ENCODE measurements around the gene IL1F10.

IL1F10 gene, protein sequence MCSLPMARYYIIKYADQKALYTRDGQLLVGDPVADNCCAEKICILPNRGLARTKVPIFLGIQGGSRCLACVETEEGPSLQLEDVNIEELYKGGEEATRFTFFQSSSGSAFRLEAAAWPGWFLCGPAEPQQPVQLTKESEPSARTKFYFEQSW

DNA sequence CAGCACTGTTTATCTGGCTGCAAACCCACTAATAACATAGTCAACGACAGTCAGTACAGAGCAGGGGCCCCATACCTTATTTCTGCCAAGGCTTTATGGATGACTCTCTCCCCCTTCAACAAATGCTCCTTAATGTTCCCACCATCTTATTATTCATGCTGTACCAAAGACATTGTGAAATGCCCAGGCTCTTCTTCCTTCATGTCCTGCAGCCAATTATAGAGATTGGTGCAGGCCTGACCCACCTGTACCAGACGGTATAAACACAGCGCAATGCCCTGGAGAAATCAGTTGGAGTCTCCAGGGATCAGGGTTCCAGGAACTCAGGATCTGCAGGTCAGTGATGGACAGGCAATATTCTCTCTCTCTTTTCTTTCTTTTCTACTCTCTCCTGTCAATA, at the start of gene IL1F10:
Gene IL1F10, plus strand, starts transcription at position 290 of the 400 bp plus-strand sequence. CDS start 4,769 bp downstream, outside the sequence.
- DNase-seq (ENCODE audit: low read depth in 2 of 2): no peak

DNA sequence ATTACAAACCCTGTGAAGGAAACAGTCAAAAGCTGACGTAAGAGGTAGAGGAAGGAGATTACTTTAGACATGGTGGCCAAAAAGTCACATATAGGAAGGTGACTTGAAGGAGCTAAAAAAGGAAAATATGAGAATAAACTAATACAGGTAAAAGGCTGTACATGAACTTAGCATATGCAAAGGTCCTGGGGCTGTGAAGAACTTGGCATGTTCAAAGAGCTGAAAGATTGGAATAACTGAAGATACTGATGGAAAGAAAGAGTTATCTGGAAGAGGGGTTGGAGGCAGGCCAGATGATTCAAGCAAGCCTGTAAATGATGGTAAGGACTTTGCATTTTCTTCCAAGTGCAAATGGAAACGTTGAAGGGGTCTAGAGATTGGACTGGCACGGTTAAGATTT, 49.3 kb upstream of the IL1F10 start:
- no peak for DNase-seq (ENCODE audit: low read depth in 2 of 2)

DNA sequence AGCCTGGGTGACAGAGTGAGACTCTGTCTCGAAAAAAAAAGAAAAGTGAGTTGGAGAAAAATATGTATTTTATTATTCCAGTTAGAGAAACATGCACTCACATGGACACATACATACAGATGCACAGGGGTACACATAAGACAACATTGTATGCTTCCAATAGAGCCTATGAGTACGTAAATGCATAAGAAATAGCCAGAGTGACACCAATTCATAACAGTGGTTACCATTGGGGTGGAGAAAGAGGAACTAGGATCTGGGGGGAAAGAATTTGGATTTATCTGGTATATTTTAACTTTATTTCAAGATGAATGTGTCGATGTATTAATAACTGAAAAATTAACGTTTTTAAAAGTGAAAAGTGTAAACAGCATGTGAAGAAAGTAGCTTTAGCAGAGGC, 46.5 kb upstream of the IL1F10 start:
- DNase-seq (ENCODE audit: low read depth in 2 of 2): no peak

DNA sequence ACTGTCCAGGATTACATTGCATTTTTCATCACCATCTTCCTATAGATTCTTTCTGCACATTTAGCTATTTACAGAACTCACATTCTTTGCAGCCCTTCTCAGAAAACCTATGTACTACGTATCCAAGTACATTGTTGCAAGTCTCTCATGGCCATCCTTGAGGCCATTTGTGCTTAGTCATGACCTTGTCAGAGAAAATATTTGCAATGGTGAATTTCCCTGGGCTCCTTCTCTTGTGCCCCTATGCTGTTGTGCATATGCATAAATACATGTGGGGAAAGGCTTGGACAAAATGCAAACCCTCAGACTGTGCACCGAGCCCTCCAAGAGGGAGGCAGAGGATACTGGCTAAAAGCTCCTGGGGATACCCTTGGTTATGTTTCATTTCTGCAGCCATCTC, 43.0 kb upstream of the IL1F10 start:
- DNase-seq (ENCODE audit: low read depth in 2 of 2): no peak

DNA sequence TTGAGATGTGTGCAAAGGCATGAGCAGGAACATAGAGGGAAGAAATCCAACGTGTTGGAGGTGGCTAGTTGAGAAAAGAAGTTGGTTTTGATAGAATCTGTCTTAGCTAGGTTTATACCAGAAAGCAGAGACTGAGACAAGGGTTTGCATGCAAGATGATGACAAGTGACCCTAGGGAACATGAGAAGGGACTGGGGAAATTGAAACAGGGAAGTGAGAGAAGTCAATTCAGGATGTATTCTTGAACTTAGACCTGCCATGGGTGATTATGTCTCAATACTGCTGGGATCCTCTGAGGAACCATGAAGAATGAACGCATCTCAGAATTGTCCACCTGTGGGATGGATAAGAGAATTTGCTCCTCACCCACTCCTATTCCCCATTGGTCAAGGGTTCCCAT, 42.0 kb upstream of the IL1F10 start:
- no peak for DNase-seq (ENCODE audit: low read depth in 2 of 2)

DNA sequence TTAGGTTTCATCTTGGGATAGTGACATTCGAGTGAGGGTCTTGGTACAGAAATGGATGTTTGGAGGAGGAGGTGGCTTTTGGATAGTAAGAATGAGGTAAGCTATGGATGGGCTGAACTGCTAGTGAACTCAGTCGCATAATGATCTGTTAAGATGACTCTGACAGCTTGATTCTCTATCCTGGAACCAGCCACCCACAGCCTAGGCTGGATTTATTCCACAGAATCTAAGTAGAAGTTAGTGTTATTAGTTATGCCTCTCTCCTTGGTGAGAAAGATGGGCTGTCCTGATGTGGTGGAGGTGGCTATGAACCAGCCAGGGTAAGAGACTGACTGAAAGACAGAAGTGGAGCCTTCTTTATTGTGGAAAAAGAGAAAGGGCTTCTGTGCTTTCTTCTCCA, 40.1 kb upstream of the IL1F10 start:
- DNase-seq (ENCODE audit: low read depth in 2 of 2): no peak

DNA sequence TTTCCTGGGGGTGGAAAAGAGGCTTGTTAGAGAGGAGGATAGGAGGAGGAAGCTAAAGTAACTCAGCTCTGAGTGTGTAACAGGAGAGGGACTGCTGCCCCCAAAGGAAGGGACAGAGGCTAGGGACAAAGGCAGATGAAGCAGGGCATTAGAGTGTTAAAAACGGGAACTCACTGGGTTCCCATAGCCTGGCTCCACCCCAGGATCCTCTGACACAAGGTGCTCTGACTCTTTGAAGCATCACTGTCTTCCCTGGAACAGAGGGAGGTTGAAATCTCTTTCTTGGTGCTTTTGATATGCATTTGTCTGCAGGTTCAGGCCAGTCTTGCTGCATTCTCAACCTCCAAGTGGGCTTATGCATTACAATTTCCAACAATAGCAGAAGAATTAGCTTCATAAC, 39.7 kb upstream of the IL1F10 start:
- no peak for DNase-seq (ENCODE audit: low read depth in 2 of 2)

DNA sequence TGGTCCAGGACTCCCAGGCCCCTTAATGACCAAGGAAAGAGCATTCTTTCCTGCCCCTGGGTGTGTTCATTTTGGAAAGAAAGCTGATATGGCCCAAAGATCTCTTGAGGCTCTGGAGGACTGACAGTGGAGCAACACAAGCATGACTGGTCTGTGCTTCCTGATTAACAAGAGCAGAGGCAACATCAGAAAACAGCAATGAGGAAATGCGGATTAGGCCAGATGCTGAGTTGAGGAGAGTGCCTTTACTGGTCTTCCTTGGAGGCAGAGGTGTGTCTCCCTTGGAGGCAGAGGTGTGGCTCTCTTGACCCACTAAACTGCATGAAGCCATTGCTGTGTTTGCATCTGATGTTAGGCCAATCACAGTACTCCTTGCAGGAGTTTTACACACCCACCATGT, 35.0 kb upstream of the IL1F10 start:
- DNase-seq (ENCODE audit: low read depth in 2 of 2): no peak

DNA sequence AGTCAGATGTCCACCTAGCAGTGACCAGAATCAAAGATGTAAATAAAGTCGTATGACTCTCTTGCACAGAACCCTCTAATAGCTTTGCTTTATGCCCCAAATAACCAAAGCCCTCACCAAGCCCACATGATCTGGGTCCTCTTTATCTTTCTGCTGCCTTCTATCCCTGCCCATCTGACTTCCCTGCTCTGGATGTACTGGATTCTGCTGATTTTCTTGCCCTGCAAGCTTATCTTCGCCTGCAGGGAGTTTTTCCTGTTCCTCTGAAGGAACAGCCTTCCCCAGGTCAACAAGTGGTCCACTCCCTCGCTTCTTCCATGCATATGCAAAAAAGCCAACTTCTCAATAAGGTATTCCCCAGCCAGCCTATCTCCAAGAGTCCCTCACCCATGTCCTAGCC, 33.8 kb upstream of the IL1F10 start:
- no peak for DNase-seq (ENCODE audit: low read depth in 2 of 2)

DNA sequence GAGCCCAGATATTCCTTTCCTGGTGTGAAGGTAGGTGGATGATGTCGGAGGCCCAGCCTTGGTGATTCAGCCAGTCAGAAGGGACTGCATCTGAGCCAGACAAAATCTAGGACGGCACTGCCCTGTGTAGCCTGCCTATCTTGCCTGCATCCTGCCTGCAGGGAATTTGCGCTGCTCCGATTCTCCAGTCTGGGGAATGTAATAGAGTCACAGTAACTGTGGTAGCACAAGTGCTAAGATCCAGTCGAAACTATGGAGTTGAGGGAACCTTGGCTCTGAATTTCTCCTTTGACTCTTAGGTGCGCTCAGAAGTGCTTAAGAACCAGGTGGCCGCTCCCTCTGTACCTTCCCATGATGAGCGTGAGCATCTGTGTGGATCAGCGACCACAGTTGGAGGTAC, 31.0 kb upstream of the IL1F10 start:
- no peak for DNase-seq (ENCODE audit: low read depth in 2 of 2)

DNA sequence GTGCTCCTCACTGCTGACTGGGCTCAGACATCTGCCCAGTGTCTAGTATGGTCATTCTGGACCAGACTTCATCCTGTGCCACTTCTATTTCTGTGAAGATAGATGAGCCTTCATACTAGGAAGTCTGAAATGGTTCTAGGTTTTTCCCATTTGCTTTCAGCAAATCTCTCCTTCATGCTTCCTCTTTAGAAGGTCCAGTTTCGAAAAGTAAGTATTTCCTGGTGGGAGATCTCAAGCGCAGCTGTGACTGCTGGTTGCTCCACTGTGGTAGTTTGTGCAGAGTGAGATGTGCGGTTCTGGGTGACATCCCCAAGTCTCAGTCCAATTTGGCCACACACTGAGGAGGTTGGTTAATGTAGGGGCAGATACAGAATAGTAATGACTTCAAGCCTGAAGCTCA, 29.5 kb upstream of the IL1F10 start:
- DNase-seq (ENCODE audit: low read depth in 2 of 2): no peak

DNA sequence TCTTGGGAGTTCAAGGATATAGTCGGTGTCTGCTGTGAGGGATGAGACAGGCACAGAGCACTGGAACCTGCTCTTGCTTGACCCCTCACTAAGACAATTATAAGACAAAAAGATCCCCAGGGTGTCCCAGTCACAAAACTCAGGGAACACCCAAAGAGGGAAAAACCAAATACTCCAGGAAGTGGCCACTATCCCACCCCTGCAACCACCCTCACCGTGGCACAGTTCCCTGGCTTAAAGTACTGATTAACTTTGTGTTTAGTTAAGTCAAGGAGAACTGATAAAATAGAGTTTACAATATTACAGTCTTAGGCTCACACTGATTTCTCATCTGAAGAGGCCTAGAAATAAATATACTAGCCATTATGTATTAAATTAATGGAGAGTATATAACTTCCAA, 28.6 kb upstream of the IL1F10 start:
- DNase-seq (ENCODE audit: low read depth in 2 of 2): no peak

DNA sequence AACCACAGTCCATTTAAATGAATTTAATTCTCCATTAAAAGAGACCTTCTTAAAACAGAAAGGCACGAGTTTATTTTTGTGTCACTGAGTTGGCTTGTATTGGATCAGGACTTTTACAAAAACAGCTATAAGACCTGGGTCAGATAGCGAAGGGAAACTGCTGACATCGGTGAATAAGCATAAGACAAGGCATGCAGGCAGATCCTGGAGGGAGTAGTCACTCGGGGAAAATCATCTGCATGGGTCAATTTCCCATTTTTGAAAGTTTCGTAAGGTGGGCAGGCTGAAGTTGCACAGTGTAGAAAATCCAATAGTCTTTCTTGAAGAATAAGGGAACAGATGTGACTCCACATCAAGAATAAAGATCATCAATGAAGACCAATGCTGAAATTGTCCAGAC, 28.1 kb upstream of the IL1F10 start:
- no peak for DNase-seq (ENCODE audit: low read depth in 2 of 2)

DNA sequence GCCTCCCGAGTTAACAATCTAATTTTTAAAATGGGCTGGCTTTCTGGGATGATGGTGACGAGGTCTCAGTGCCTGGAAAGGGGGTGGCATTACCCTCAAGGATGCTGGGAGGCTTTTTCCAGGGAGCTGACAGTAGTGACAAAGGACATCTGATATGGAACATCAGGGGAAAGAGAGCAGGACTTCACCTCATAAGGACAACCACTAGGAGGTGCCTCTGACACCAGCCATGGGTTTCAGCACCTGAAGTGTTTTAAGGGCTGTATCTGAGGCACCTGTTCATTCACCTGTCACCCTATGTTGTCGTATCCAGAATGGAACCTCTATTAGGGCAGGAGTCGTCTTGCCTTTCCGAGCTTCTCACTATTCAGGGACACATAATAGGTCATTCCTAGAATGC, 25.9 kb upstream of the IL1F10 start:
- no peak for DNase-seq (ENCODE audit: low read depth in 2 of 2)

DNA sequence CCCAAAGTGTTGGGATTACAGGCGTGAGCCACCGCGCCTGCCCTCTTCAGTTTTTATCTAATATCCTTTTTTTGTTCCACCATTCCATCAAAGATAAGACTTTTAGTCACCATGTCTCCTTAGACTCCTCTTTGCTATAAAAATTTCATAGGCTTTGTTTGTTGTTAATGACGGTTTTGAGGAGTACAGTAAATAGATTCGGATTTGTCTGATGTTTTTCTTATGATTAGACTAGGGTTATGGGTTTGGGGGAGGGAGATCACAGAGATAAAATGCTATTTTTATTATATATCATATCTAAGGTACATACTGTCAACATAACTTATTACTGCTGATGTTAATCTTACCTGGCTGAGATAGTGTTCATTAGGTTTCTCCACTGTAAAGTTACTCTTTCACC, 21.3 kb upstream of the IL1F10 start:
- no peak for DNase-seq (ENCODE audit: low read depth in 2 of 2)

DNA sequence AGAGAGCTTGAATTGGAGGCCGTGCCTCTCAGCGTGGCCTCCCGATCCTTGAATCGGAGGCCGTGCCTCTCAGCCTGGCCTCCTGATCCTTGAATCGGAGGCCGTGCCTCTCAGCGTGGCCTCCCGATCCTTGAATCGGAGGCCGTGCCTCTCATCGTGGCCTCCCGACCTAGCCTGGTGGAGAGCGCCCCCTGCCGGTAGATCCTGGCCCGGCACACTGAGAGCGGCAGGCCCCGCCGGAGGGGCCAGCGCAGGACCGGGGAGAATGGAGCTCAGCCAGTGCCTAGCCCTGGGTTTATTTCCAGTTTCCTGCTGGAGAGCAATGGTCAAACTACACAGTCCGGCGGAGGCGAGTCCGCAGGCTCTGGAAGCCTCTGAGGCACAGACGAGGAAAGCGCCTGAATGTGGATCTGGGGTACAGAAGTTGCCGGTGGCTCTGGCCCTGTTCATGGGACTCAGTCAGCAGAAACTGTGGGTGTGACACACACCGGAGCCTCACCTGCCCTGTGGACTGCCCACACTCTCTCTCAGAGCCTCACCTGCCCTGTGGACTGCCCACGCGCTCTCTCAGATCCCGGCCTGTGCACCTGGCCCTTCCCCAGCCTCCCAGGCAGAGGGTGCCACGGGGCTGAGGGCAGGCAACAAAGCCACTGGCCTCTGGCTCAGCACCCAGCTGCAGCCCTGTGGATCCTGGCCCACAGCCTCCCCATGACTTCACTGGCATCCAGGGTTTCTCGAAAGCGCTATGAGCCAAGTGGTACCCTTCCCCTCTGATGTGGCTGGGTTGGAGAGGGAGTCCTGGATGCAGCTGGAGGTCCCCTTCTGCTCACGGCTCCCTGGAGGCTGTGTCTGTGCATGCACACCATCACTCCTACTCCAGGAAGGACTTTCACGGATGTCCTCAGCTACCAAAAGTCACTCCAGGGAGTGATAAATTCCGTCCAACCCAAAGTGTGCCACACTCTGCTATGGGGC, 16.6 kb upstream of the IL1F10 start:
- DNase-seq (ENCODE audit: low read depth in 2 of 2): no peak

DNA sequence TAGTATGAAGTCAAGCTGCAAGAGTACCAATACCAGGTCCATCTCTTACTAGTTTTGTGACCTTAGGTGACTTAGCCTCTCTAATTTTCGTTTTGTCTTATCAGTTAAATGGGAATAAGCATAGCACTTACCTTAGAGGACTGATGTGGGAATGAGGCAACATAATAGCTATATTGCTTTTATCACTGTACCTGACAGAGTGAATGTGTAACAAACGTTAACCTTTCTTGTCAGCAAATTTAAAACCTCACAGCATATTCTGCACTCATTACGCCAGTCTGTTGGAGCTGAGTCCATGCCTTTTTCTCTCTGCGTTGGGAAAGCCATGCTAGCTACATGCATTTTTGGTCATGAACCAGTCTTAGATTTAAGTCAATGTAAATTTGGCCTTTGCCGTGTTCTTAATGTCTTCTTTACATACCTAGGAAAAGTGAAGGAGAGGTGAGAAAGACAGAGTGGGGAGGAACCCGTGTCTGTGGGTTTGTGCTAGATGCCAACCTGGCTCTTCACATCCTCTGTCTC, 15.3 kb upstream of the IL1F10 start, which contains the start of gene IL36B:
Gene IL36B, minus strand, starts transcription at position 472 of the 522 bp plus-strand sequence.
- no peak for DNase-seq (ENCODE audit: low read depth in 2 of 2)

DNA sequence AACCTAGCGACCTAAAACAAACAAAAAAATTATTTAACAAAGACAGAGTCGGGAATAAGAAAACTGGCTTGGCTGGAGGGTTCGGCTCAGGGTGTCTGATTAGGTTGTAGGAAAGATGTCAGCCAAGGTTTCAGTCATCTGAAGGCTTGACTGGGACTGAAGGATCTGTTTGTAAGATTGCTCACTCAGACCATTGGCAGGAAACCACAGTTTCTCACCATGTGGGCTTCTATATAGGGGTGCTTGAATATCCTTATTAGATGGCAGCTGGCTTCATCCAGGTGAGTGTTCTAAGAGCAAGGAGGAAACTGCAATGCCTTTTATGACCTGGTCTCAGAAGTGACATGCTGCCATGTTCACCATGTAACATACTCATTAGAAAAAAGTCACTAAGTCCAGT, 14.1 kb upstream of the IL1F10 start:
- no peak for DNase-seq (ENCODE audit: low read depth in 2 of 2)

DNA sequence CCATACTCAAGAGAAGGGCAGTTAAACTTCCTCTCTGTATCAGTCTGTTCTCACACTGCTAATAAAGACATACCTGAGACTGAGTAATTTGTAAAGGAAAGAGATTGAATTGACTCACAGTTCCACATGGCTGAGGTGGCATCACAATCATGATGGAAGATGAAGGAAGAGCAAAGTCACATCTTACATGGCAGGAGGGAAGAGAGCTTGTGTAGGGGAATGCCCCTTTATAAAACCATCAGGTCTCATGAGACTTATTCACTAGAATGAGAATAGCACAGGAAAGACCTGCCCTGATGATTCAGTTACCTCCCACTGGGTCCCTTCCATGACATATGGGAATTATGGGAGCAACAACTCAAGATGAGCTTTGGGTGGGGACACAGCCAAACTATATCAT, 13.7 kb upstream of the IL1F10 start:
- DNase-seq (ENCODE audit: low read depth in 2 of 2): no peak

DNA sequence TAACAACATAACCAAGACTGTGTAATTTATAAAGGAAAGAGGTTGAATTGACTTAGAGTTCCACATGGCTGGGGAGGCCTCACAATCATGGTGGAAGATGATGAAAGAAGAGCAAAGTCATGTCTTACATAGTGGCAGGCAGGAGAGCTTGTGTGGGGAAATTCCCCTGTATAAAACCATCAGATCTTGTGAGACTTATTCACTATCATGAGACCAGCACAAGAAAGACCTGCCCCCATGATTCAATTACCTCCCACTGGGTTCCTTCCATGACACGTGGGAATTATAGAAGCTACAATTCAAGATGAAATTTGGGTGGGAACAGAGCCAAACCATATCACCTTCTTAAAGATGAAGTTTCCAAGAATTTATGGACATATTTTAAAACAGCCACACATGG, 11.2 kb upstream of the IL1F10 start:
- DNase-seq (ENCODE audit: low read depth in 2 of 2): no peak

DNA sequence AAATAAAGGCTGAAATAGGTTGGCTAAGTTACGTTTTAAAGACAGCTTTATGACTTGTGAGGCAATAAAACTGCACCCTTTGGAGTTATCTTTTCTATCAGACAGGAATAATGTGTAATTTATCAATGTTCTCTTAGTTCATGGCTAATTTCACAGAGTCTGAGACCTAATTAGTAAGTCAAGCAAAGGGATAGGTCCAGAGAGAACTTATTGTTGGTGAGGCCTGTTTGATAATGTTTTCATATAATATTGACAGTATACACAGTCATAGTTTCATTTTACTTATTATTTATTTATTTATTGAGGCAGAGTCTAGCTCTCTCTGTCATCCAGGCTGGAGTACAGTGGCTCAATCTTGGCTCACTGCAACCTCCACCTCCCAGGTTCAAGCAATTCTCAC, 10.7 kb upstream of the IL1F10 start:
- DNase-seq (ENCODE audit: low read depth in 2 of 2): no peak

DNA sequence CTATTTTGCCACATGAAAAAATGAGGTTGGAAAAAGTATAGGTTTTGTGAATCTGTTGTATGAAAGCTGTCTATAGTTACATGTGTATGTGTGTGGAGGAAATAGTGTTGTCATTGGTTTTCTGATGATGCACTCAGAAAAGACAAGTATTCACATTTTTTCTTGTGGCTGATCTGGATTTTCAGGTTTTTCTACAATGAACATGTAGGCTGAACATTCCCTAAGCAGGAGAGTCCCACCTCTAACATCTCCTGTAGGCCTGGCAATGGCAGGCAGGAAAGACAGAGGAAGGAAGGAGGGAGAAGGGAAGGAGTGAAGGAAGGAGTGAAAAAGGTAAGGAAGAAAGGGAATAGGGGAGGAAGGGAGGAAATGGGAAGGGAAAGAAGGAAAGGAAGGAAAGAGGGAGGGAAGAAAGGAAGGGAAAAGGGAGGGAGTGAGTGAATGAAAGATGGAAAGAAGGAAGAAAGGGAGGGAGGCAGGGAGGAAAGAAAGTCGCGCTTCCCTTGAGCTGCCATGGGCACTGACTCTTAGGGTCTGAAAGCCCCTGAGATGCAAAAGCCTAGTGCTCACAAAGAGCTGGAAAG, 9.3 kb upstream of the IL1F10 start:
- no peak for DNase-seq (ENCODE audit: low read depth in 2 of 2)

Measured in activated CD4-positive, alpha-beta T cell treated with anti-CD3 and anti-CD28 coated beads for 24 hours (primary cell).